Muscle of leg (tissue), 11 donors: ENCODE data around the gene OR5B3. TPM values are rescaled to one million over a fixed set of nuclear protein-coding genes. Genes with fewer than 3 reads are reported as not detected.
"Not testable (repeated sequence)": the region's sequence is repeated elsewhere in the genome, so short reads cannot be mapped to it uniquely, and the experiment has no call there.

Source experiments
- DNase-seq: peaks from one replicate; pipeline ENCODE4 v3.0.0; 2013
- H3K27ac ChIP-seq: one replicate; pipeline ENCODE4 v1.5.1; 2013; ENCODE audit warnings: mild to moderate bottlenecking, low read length, control low read depth
- H3K27me3 ChIP-seq: one replicate; pipeline ENCODE4 v1.6.1; 2013; ENCODE audit warnings: low read length; ENCODE audit not compliant: control insufficient read depth, insufficient read depth
- H3K36me3 ChIP-seq: one replicate; pipeline ENCODE4 v1.6.1; 2013; ENCODE audit warnings: low read length; ENCODE audit not compliant: control insufficient read depth, insufficient read depth
- H3K4me1 ChIP-seq: one replicate; pipeline ENCODE4 v1.6.1; 2013; ENCODE audit warnings: low read length; ENCODE audit not compliant: control insufficient read depth, insufficient read depth
- H3K4me3 ChIP-seq: one replicate; pipeline ENCODE4 v1.5.1; 2013; ENCODE audit warnings: low read length, control low read depth
- H3K9me3 ChIP-seq: replicated peaks from 2 replicates; pipeline ENCODE4 v1.6.1; 2013; ENCODE audit warnings: low read depth, low read length; ENCODE audit not compliant: control insufficient read depth
- WGBS: methylation state at CpG from one replicate; pipeline ENCODE4 v1.1.5; 2013; ENCODE audit warnings: missing lambda C conversion rate; ENCODE audit not compliant: insufficient coverage; 5-methylcytosine and 5-hydroxymethylcytosine counted together
- polyA plus RNA-seq, 8 donors: library from polyadenylated mRNA; unstranded; fragments of 120-200 nt; gene quantifications; one replicate each; pipeline versions ENCODE4 v1.2.1 to v1.2.3, GENCODE V29; 2013; ENCODE audit warnings: inconsistent platforms in 1 of 8, low replicate concordance in 1 of 8; ENCODE audit not compliant: insufficient read length in 8 of 8, insufficient read depth in 1 of 8
- total RNA-seq: library from RNA; stranded (reverse); fragments of 120-200 nt; gene quantifications from one replicate; pipeline ENCODE4 v1.2.4, GENCODE V29; 2013

OR5B3 gene
- total and polyA plus RNA-seq, 9 donors: not detected

GRCh38 chr11:58399622-58400021 is 7.1 kb downstream of the OR5B3 start:
- DNase-seq, H3K4me1 ChIP-seq, H3K27me3 ChIP-seq, H3K9me3 ChIP-seq, H3K36me3 ChIP-seq, H3K4me3 ChIP-seq, H3K27ac ChIP-seq: not testable (repeated sequence)
- WGBS: no CpG with 5 or more reads among the region's 2 CpGs

GRCh38 chr11:58395581-58395980 is 11.1 kb downstream of the OR5B3 start:
- Histone ChIP-seq H3K9me3 (peaks cover 10% of the 10 kb centered on the region), H3K4me3 (no peak overlapping the region)
- no CpG with 5 or more reads among the region's 2 CpGs for WGBS

GRCh38 chr11:58394195-58394594 is 12.5 kb downstream of the OR5B3 start:
- no peak overlapping the region for H3K4me3 ChIP-seq
- H3K9me3 ChIP-seq: peaks cover 13% of the 10 kb centered on the region
- DNase-seq: no peak
- H3K4me1 ChIP-seq: no peaks in the 10 kb centered on the region
- H3K36me3 ChIP-seq: no peaks in the 10 kb centered on the region
- no peak overlapping the region for H3K27ac ChIP-seq
- no peaks in the 10 kb centered on the region for H3K27me3 ChIP-seq

More at GRCh38 chr11:58395581-58395980, 11.1 kb downstream of the OR5B3 start:
- Histone ChIP-seq H3K27me3 (no peaks in the 10 kb centered on the region), H3K27ac (no peak overlapping the region), H3K36me3 (no peaks in the 10 kb centered on the region), H3K4me1 (no peaks in the 10 kb centered on the region)
- no peak for DNase-seq

- Histone ChIP-seq H3K27me3 (no peaks in the 10 kb centered on the region), H3K4me1 (no peaks in the 10 kb centered on the region), H3K36me3 (no peaks in the 10 kb centered on the region), H3K27ac (no peak overlapping the region), H3K9me3 (peaks cover 17% of the 10 kb centered on the region), H3K4me3 (no peak overlapping the region)
- DNase-seq: no peak
- WGBS: no CpG with 5 or more reads among the region's 1 CpG
Measured at GRCh38 chr11:58392746-58393145, 13.9 kb downstream of the OR5B3 start.

GRCh38 chr11:58391879-58392278 is 14.8 kb downstream of the OR5B3 start:
- no peak overlapping the region for H3K27ac ChIP-seq
- no peaks in the 10 kb centered on the region for H3K36me3 ChIP-seq
- no peaks in the 10 kb centered on the region for H3K27me3 ChIP-seq
- no CpG with 5 or more reads among the region's 1 CpG for WGBS
- peaks cover 18% of the 10 kb centered on the region for H3K9me3 ChIP-seq
- no peak overlapping the region for H3K4me3 ChIP-seq
- no peaks in the 10 kb centered on the region for H3K4me1 ChIP-seq
- DNase-seq: no peak

- H3K4me3 ChIP-seq: no peak overlapping the region
- WGBS: 78% methylated on average over 17 of the region's 18 CpGs
Measured at GRCh38 chr11:58390551-58391063, 16.1 kb downstream of the OR5B3 start.

GRCh38 chr11:58358969-58359368 is 47.7 kb downstream of the OR5B3 start, which contains the start of gene OR5B17:
Gene OR5B17 (minus strand): TSS chr11:58359069. CDS start chr11:58359069, 0 bp downstream.
- Histone ChIP-seq H3K27ac (no peak within 1 kb of the TSS), H3K9me3 (no peaks in the 10 kb centered on the region), H3K4me3 (no peak within 1 kb of the TSS), H3K4me1 (no peaks in the 10 kb centered on the region), H3K36me3 (no peaks in the 10 kb centered on the region), H3K27me3 (no peaks in the 10 kb centered on the region)
- no peak for DNase-seq
- WGBS: no CpG with 5 or more reads among the region's 1 CpG

More at GRCh38 chr11:58390551-58391063, 16.1 kb downstream of the OR5B3 start:
- no peak for DNase-seq
- Histone ChIP-seq H3K27me3 (no peaks in the 10 kb centered on the region), H3K9me3 (peaks cover 19% of the 10 kb centered on the region), H3K27ac (no peak overlapping the region), H3K36me3 (no peaks in the 10 kb centered on the region), H3K4me1 (no peaks in the 10 kb centered on the region)

- Histone ChIP-seq H3K4me1 (no peaks in the 10 kb centered on the region), H3K36me3 (no peaks in the 10 kb centered on the region), H3K4me3 (no peak overlapping the region), H3K27ac (no peak overlapping the region), H3K27me3 (no peaks in the 10 kb centered on the region), H3K9me3 (no peaks in the 10 kb centered on the region)
- no CpG with 5 or more reads among the region's 3 CpGs for WGBS
- DNase-seq: no peak
Measured at GRCh38 chr11:58354727-58355126, 51.9 kb downstream of the OR5B3 start.

Other genes starting within 250 kb of the OR5B3 start
- gene OR9Q2, start 217.8 kb downstream of the OR5B3 start, total RNA-seq: not detected
- not detected for gene OR9Q2, start 217.8 kb downstream of the OR5B3 start, polyA plus RNA-seq
- not detected for gene OR1S2, start 202.7 kb downstream of the OR5B3 start, total RNA-seq
- gene OR1S2, start 202.7 kb downstream of the OR5B3 start, polyA plus RNA-seq: not detected
- not detected for gene OR1S1, start 194.2 kb downstream of the OR5B3 start, total RNA-seq
- not detected for gene OR1S1, start 194.2 kb downstream of the OR5B3 start, polyA plus RNA-seq
- not detected for gene OR10Q1, start 178.0 kb downstream of the OR5B3 start, total RNA-seq
- gene OR10Q1, start 178.0 kb downstream of the OR5B3 start, polyA plus RNA-seq: under 1 TPM in 1 of 8 donors, not detected in 7; 0.11 TPM
- not detected for gene OR10W1, start 138.6 kb downstream of the OR5B3 start, total RNA-seq
- gene OR10W1, start 138.6 kb downstream of the OR5B3 start, polyA plus RNA-seq: not detected
- gene OR5B17, start 47.8 kb downstream of the OR5B3 start, total RNA-seq: not detected
- gene OR5B17, start 47.8 kb downstream of the OR5B3 start, polyA plus RNA-seq: not detected
- gene OR5B2, start 21.2 kb upstream of the OR5B3 start, total RNA-seq: not detected
- gene OR5B2, start 21.2 kb upstream of the OR5B3 start, polyA plus RNA-seq: not detected
- gene OR5B12, start 35.4 kb upstream of the OR5B3 start, total RNA-seq: not detected
- gene OR5B12, start 35.4 kb upstream of the OR5B3 start, polyA plus RNA-seq: not detected
- not detected for gene OR5B21, start 101.2 kb upstream of the OR5B3 start, total RNA-seq
- not detected for gene OR5B21, start 101.2 kb upstream of the OR5B3 start, polyA plus RNA-seq
- gene LPXN, start 169.0 kb upstream of the OR5B3 start, total RNA-seq: 3.3 TPM
- gene LPXN, start 169.0 kb upstream of the OR5B3 start, polyA plus RNA-seq: 1 to 10 TPM; 2.6 to 5.6 (median 3.9) TPM
- gene ZFP91, start 172.2 kb upstream of the OR5B3 start, total RNA-seq: 31.2 TPM
- gene ZFP91, start 172.2 kb upstream of the OR5B3 start, polyA plus RNA-seq: 10 to 100 TPM; 32.0 to 46.6 (median 39.0) TPM
- 0.89 TPM for gene CNTF, start 215.8 kb upstream of the OR5B3 start, total RNA-seq
- 1 to 10 TPM in 1 of 8 donors, under 1 TPM in 7; 0.55 to 1.0 (median 0.89) TPM for gene CNTF, start 215.8 kb upstream of the OR5B3 start, polyA plus RNA-seq